ENCODE results near the gene MMS19. TPM values are rescaled to one million over a fixed set of nuclear protein-coding genes. Genes with fewer than 3 reads are reported as not detected.

MMS19 gene
- total RNA-seq, 2 experiments from 2014 or later, result 81.1 to 81.6 TPM

Other genes with a start within 250 kb of the MMS19 start
- gene ARHGAP19, start 205.8 kb downstream of the MMS19 start, total RNA-seq, result 10 to 100 TPM; 48.3 to 50.4 TPM
- gene FRAT1, start 179.2 kb downstream of the MMS19 start, total RNA-seq, result 1 to 10 TPM; 5.5 to 5.7 TPM
- gene FRAT2, start 163.7 kb downstream of the MMS19 start, total RNA-seq, result 10 to 100 TPM; 11.4 to 14.4 TPM
- gene RRP12, start 97.1 kb downstream of the MMS19 start, total RNA-seq, result 10 to 100 TPM; 30.7 to 38.1 TPM
- gene PGAM1, start 72.2 kb downstream of the MMS19 start, total RNA-seq, result 100 to 1,000 TPM; 459 to 582 TPM
- gene EXOSC1, start 52.4 kb downstream of the MMS19 start, total RNA-seq, result 10 to 100 TPM; 49.5 to 56.8 TPM
- gene ZDHHC16, start 52.2 kb downstream of the MMS19 start, total RNA-seq, result 10 to 100 TPM; 33.1 to 42.4 TPM
- gene UBTD1, start 502 bp upstream of the MMS19 start, total RNA-seq, result 1 to 10 TPM in 1 of 2 experiments, under 1 TPM in 1; 0.88 to 1.3 TPM
- gene ANKRD2, start 74.4 kb upstream of the MMS19 start, total RNA-seq, result under 1 TPM; 0.26 to 0.67 TPM
- not detected for gene HOGA1, start 86.0 kb upstream of the MMS19 start, total RNA-seq
- not detected for gene C10orf62, start 91.3 kb upstream of the MMS19 start, total RNA-seq
- gene MORN4, start 135.1 kb upstream of the MMS19 start, total RNA-seq, result 1 to 10 TPM; 1.9 to 2.1 TPM
- 10 to 100 TPM; 10.5 to 13.2 TPM for gene PI4K2A, start 142.2 kb upstream of the MMS19 start, total RNA-seq
- 1 to 10 TPM; 1.8 to 1.9 TPM for gene AVPI1, start 188.8 kb upstream of the MMS19 start, total RNA-seq
- gene MARVELD1, start 215.3 kb upstream of the MMS19 start, total RNA-seq, result 1 to 10 TPM; 2.8 to 3.0 TPM
- 10 to 100 TPM; 31.4 to 32.8 TPM for gene ZFYVE27, start 238.7 kb upstream of the MMS19 start, total RNA-seq

Data from activated CD8-positive, alpha-beta memory T cell treated with anti-CD3 and anti-CD28 coated beads, Interleukin-2, amount 10 ng/mL, durations not matched to agents 7 days and 5 days (primary cell).